Calu3 (cell line): Measurements from ENCODE around the gene RAPGEF1. TPM values are rescaled to one million over a fixed set of nuclear protein-coding genes. Genes with fewer than 3 reads are reported as not detected.

Experiments
- BruUV-seq: library from RNA; stranded (reverse); fragments of 400-500 nt; replicated peaks from 2 replicates; lab custom pipeline; 2021; lab: Mats Ljungman, UMichigan
- CTCF ChIA-PET: fragments of 300-600 bp; sonication (Branson Sonifier 250); formaldehyde crosslinking; loops from one replicate; lab custom pipeline; 2022; ENCODE audit warnings: antibody characterized with exemption; lab: Charles Lee
- DNase-seq: peaks from one replicate; pipeline ENCODE4 v3.0.0; 2022
- H3K27ac Mint-ChIP-seq: one replicate; pipeline ENCODE4 v1.8.0; 2022; ENCODE audit warnings: mixed read lengths; ENCODE audit not compliant: unreplicated experiment
- H3K27me3 Mint-ChIP-seq: one replicate; pipeline ENCODE4 v1.8.0; 2022; ENCODE audit warnings: mixed read lengths; ENCODE audit not compliant: unreplicated experiment
- H3K36me3 Mint-ChIP-seq: one replicate; pipeline ENCODE4 v1.8.0; 2022; ENCODE audit warnings: mild to moderate bottlenecking, moderate library complexity, mixed read lengths; ENCODE audit not compliant: insufficient read depth, unreplicated experiment
- H3K4me1 Mint-ChIP-seq: one replicate; pipeline ENCODE4 v1.8.0; 2022; ENCODE audit warnings: mild to moderate bottlenecking, low read depth, mixed read lengths; ENCODE audit not compliant: unreplicated experiment
- H3K4me3 Mint-ChIP-seq: one replicate; pipeline ENCODE4 v1.8.0; 2022; ENCODE audit warnings: mild to moderate bottlenecking, low read depth, moderate library complexity, mixed read lengths; ENCODE audit not compliant: unreplicated experiment
- H3K9me3 Mint-ChIP-seq: one replicate; pipeline ENCODE4 v1.8.0; 2022; ENCODE audit warnings: low read depth, mixed read lengths; ENCODE audit not compliant: unreplicated experiment
- CTCF ChIP-seq: fragments of 200-600 bp; IDR thresholded peaks from one replicate; pipeline ENCODE4 v1.8.0; 2022; ENCODE audit warnings: antibody characterized with exemption; ENCODE audit not compliant: unreplicated experiment
- intact Hi-C: fragments of 100-400 bp; cut with micrococcal nuclease; formaldehyde crosslinking; loops from one replicate; pipeline ENCODE4 v1.10.0; 2022; ENCODE audit not compliant: unreplicated experiment
- total RNA-seq: library from RNA; stranded (reverse); gene quantifications from 2 replicates; pipeline ENCODE4 v1.2.3, GENCODE V29; 2022

RAPGEF1 gene
- total RNA-seq, 1 experiment from 2014 or later = 32.5 TPM

DNA sequence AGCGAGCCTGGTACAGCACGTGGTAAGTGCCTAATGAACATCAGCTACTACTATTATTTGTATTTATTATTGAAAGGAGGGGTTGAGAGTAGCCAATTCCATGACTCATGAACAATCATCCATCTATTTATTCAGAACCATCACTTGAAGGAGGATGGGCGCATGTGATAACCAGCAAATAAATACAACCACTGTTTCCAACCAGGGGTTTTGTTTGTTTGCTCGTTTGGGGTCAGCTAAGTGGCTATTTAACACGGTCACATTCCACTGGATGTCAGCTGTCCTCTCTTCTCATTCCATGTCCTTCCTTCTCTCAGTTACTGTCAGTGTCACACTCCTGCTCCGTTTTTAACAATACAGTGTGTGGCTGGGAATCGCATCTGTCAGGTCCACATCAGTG, 8.6 kb downstream of the RAPGEF1 start:
- CTCF ChIA-PET = no interaction called here
- H3K36me3 Mint-ChIP-seq = peaks cover 4% of the 10 kb centered on the region
- no peak overlapping the region for H3K4me3 Mint-ChIP-seq
- no peak overlapping the region for H3K27ac Mint-ChIP-seq
- intact Hi-C loops = loop anchor here (5.0 to 10.0 kb wide), 2 partner anchors 76 to 124 kb away; no protein-coding TSS in a partner anchor
- H3K27me3 Mint-ChIP-seq = no peaks in the 10 kb centered on the region
- TF ChIP-seq CTCF = no peak
- H3K9me3 Mint-ChIP-seq = no peaks in the 10 kb centered on the region
- BruUV-seq = no TSS peak
- DNase-seq = no peak
- H3K4me1 Mint-ChIP-seq = peaks cover 49% of the 10 kb centered on the region

GRCh38 chr9:131728961-131729360, 10.9 kb downstream of the RAPGEF1 start:
- CTCF ChIA-PET = no interaction called here

DNA sequence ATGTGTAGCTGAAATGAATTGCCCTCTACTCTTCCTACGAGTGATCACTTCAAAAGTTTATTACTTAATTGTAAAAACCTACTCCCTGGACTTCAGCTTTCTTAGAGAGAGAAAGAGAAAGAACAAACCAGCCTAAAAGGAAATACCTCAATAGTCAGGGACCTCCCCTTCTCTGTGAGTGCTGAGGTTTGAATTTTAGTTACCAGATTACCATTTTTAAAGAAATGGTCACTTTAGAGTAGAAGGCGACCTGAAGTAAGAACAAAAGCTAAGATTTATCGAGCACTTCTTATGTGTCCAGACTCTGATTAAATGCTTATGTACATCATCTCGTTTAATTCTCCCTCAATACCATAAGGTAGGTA, 11.3 kb downstream of the RAPGEF1 start:
- BruUV-seq = no TSS peak
- TF ChIP-seq CTCF = no peak
- intact Hi-C loops = no loop called here
- no peak for DNase-seq
- Mint-ChIP-seq H3K4me3 (no peak overlapping the region), H3K9me3 (no peaks in the 10 kb centered on the region), H3K27me3 (no peaks in the 10 kb centered on the region), H3K27ac (no peak overlapping the region), H3K4me1 (peaks cover 22% of the 10 kb centered on the region), H3K36me3 (no peaks in the 10 kb centered on the region)
- CTCF ChIA-PET = no interaction called here

More at GRCh38 chr9:131728961-131729360, 10.9 kb downstream of the RAPGEF1 start:
- no peak for TF ChIP-seq CTCF
- Mint-ChIP-seq H3K27ac (no peak overlapping the region), H3K4me1 (peaks cover 27% of the 10 kb centered on the region), H3K27me3 (no peaks in the 10 kb centered on the region), H3K4me3 (no peak overlapping the region), H3K36me3 (no peaks in the 10 kb centered on the region), H3K9me3 (no peaks in the 10 kb centered on the region)
- no TSS peak for BruUV-seq
- intact Hi-C loops = no loop called here
- DNase-seq = no peak

DNA sequence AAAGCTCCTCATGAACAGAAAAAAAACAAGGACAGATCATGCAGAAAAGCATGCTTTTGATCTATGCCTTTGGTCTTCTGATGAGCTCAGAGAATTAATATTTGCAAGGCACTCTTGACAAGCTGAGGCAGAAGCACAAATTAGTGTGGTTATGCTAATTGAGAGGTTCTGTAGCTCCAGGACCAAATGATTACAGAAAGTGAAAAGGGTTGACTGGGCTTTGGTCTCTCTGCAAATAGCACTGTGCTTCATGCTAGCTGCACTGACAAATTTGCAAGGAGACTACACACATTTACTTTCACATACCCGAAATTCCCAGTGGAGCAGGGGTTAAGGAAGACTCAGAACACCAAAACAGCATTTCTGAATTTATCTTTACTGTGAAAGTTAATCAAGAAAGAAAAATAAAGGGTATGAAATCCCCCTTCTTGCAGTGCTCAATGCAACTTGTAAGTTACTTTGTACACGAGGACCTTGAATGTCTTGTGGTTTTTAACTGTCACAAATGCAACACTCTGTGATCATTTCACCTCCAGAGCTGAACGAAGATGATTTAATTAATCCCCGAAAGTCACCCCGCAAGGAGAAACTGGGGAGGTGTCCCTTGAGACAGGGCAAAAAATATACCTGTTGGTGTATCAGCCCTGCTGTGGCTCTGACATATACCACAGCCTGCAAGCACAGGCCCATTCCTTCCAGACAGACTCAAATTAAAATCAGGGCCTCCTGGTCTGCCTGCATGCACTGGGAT, 11.9 kb downstream of the RAPGEF1 start:
- Mint-ChIP-seq H3K27me3 (no peaks in the 10 kb centered on the region), H3K36me3 (no peaks in the 10 kb centered on the region), H3K27ac (no peak overlapping the region), H3K4me3 (no peak overlapping the region), H3K4me1 (peaks cover 17% of the 10 kb centered on the region), H3K9me3 (no peaks in the 10 kb centered on the region)
- DNase-seq = no peak
- no peak for TF ChIP-seq CTCF
- no TSS peak for BruUV-seq
- intact Hi-C loops = no loop called here
- CTCF ChIA-PET = no interaction called here
